Measurements from ENCODE around the gene ANK3.

- TF ChIP-seq CTCF (IDR thresholded peaks at IDR 0.05) (no peak), POLR2A (IDR thresholded peaks at IDR 0.05) (no peak)
Measured at GRCh38 chr10:60277656-60278055, 112.0 kb downstream of the ANK3 start.
